GM12875 (cell line): ENCODE data around the gene STK35.

Source experiments
- H3K4me3 ChIP-seq: one replicate; pipeline ENCODE4 v1.5.1; 2011; ENCODE audit warnings: low read depth, low read length, control low read depth
- TF ChIP-seq, protein P1 (sequence below): IDR thresholded peaks from 2 replicates; pipeline ENCODE4 v1.5.1; 2011; ENCODE audit warnings: low read depth, mild to moderate bottlenecking, control low read depth, inconsistent platforms, low read length, moderate library complexity, borderline replicate concordance; ENCODE audit not compliant: insufficient read depth

The STK35 gene

GRCh38 chr20:2150660-2151059, 49.0 kb downstream of the STK35 start:
- TF ChIP-seq, protein P1, sequence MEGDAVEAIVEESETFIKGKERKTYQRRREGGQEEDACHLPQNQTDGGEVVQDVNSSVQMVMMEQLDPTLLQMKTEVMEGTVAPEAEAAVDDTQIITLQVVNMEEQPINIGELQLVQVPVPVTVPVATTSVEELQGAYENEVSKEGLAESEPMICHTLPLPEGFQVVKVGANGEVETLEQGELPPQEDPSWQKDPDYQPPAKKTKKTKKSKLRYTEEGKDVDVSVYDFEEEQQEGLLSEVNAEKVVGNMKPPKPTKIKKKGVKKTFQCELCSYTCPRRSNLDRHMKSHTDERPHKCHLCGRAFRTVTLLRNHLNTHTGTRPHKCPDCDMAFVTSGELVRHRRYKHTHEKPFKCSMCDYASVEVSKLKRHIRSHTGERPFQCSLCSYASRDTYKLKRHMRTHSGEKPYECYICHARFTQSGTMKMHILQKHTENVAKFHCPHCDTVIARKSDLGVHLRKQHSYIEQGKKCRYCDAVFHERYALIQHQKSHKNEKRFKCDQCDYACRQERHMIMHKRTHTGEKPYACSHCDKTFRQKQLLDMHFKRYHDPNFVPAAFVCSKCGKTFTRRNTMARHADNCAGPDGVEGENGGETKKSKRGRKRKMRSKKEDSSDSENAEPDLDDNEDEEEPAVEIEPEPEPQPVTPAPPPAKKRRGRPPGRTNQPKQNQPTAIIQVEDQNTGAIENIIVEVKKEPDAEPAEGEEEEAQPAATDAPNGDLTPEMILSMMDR = no peak
- H3K4me3 ChIP-seq = no peak overlapping the region

DNA sequence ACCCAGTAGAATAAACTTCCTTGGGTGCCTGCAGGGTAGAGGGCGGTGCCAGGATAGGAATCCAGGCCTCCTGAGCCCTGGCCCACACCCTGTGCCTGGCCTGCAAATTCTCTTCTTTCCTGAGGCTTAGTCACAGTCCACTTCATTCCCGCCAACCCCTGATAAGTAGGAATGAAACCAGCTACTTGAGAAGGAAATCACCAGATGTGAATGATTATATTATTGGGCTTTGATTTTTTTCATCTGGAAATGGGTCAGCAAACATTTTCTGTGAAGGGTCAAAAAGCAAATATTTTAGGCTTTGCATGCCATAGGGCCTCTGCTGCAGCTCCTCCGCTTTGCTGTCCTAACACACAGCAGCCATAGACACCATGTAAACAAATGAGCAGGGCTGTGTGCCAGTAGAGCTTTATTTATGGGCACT, 50.2 kb downstream of the STK35 start:
- H3K4me3 ChIP-seq = no peak overlapping the region
- TF ChIP-seq, protein P1 = no peak

- TF ChIP-seq, protein P1 = no peak
- no peak overlapping the region for H3K4me3 ChIP-seq
These were observed 50.7 kb downstream of the STK35 start for GRCh38 chr20:2152317-2152716.

GRCh38 chr20:2153326-2153725, 51.7 kb downstream of the STK35 start:
- TF ChIP-seq, protein P1 = no peak
- H3K4me3 ChIP-seq = no peak overlapping the region

DNA sequence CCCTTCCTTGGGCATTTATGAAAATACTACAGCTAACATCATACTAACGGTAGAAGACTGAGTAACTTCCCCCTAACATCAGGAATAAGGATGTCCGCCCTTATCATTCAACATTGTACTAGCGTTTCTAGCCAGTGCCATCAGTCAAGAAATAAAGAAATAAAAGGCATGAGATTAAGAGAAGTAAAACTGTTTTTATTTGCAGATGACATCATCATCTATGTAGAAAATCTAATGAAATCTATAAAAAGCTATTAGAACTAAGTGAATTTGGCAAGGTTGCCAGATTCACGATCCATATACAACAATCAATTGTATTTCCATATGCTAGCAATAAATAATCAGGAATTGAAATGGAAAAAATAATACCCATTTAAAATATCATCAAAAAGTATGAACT, 54.6 kb downstream of the STK35 start:
- TF ChIP-seq, protein P1 = no peak
- H3K4me3 ChIP-seq = no peak overlapping the region

- no peak overlapping the region for H3K4me3 ChIP-seq
- TF ChIP-seq, protein P1 = no peak
These were observed 55.3 kb downstream of the STK35 start for GRCh38 chr20:2156666-2157624.
